HepG2 (cell line): Measurements from ENCODE around the gene MDFIC.

Source experiments
- KDM3A ChIP-seq: IDR thresholded peaks from 2 replicates; pipeline ENCODE4 v1.6.1; 2018; ENCODE audit warnings: low read depth, missing compliant biosample characterization
- PTBP1 ChIP-seq: fragments of 200-400 bp; formaldehyde crosslinking; IDR thresholded peaks from 2 replicates; pipeline ENCODE4 v1.6.1; 2018; ENCODE audit warnings: low read length, low read depth; ENCODE audit not compliant: poor library complexity, severe bottlenecking
- TF ChIP-seq, protein P1 (sequence below): sonication (generic); formaldehyde crosslinking; IDR thresholded peaks from 2 replicates; pipeline ENCODE4 v1.5.0; 2020; ENCODE audit warnings: mild to moderate bottlenecking, missing genetic modification reagents, moderate library complexity

DNA sequence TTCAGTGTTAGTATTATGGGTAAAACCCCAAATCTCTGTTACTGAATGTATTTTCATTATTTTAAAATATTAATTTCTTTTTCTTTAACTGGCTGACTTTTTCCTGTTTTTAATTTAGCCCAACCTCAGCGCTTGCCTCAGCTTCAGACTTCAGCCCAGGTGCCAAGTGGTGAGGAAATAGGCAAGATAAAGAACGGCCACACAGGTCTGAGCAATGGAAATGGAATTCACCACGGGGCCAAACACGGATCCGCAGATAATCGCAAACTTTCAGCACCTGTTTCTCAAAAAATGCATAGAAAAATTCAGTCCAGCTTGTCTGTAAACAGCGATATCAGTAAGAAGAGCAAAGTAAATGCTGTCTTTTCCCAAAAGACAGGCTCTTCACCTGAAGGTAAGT, 57.5 kb downstream of the MDFIC start:
- TF ChIP-seq KDM3A = no peak
- TF ChIP-seq, protein P1, sequence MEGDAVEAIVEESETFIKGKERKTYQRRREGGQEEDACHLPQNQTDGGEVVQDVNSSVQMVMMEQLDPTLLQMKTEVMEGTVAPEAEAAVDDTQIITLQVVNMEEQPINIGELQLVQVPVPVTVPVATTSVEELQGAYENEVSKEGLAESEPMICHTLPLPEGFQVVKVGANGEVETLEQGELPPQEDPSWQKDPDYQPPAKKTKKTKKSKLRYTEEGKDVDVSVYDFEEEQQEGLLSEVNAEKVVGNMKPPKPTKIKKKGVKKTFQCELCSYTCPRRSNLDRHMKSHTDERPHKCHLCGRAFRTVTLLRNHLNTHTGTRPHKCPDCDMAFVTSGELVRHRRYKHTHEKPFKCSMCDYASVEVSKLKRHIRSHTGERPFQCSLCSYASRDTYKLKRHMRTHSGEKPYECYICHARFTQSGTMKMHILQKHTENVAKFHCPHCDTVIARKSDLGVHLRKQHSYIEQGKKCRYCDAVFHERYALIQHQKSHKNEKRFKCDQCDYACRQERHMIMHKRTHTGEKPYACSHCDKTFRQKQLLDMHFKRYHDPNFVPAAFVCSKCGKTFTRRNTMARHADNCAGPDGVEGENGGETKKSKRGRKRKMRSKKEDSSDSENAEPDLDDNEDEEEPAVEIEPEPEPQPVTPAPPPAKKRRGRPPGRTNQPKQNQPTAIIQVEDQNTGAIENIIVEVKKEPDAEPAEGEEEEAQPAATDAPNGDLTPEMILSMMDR (CRISPR knock-in tag) = no peak
- TF ChIP-seq PTBP1 = no peak
